NCI-H774 (cell line): Measurements from ENCODE around the gene AGAP3.

Source experiments
- DNase-seq: peaks from one replicate; lab custom pipeline; 2025; lab: John Stamatoyannopoulos, UW

AGAP3 gene

GRCh38 chr7:151088019-151088855 is 2.0 kb downstream of the AGAP3 start:
- DNase-seq = no peak

- no peak for DNase-seq
Measured at GRCh38 chr7:151088856-151089699, 2.8 kb downstream of the AGAP3 start.

GRCh38 chr7:151089893-151090730 is 3.8 kb downstream of the AGAP3 start:
- DNase-seq = no peak

GRCh38 chr7:151091003-151091402 is 4.7 kb downstream of the AGAP3 start:
- no peak for DNase-seq

GRCh38 chr7:151091431-151091830 is 5.2 kb downstream of the AGAP3 start:
- DNase-seq = no peak

- DNase-seq = no peak
Measured at GRCh38 chr7:151091988-151092387, 5.7 kb downstream of the AGAP3 start.

GRCh38 chr7:151093748-151094147 is 7.5 kb downstream of the AGAP3 start:
- DNase-seq = no peak

- DNase-seq = no peak
Measured at GRCh38 chr7:151094675-151095074, 8.4 kb downstream of the AGAP3 start.

GRCh38 chr7:151095123-151095797 is 9.0 kb downstream of the AGAP3 start:
- DNase-seq = no peak

- DNase-seq = no peak
Measured at GRCh38 chr7:151095828-151096475, 9.7 kb downstream of the AGAP3 start.

GRCh38 chr7:151099486-151100211 is 13.4 kb downstream of the AGAP3 start:
- DNase-seq = no peak

- no peak for DNase-seq
Measured at GRCh38 chr7:151100921-151101320, 14.6 kb downstream of the AGAP3 start.

GRCh38 chr7:151101621-151102396 is 15.5 kb downstream of the AGAP3 start:
- no peak for DNase-seq

GRCh38 chr7:151102991-151103390 is 16.7 kb downstream of the AGAP3 start:
- DNase-seq = no peak

- DNase-seq = no peak
Measured at GRCh38 chr7:151103973-151104372, 17.7 kb downstream of the AGAP3 start.

GRCh38 chr7:151104411-151105235 is 18.3 kb downstream of the AGAP3 start:
- no peak for DNase-seq

GRCh38 chr7:151107882-151108281 is 21.6 kb downstream of the AGAP3 start:
- no peak for DNase-seq
